Fibroblast of villous mesenchyme (primary cell): ENCODE measurements around the gene CAST. TPM values are rescaled to one million over a fixed set of nuclear protein-coding genes. Genes with fewer than 3 reads are reported as not detected.
A peak's percentile ranks its signal among the peaks of the same experiment; 100 is the strongest.

Experiments
- DNase-seq: peaks from one replicate; pipeline ENCODE4 v3.0.0-alpha.2; 2010; ENCODE audit warnings: low read depth
- H3K4me3 ChIP-seq: 2 replicates; pipeline ENCODE4 v1.5.1; 2011; ENCODE audit warnings: low read depth, mild to moderate bottlenecking, low read length
- total RNA-seq: library from RNA; depleted of rRNA; stranded (reverse); fragments of >200 nt; gene quantifications from 2 replicates; pipeline ENCODE4 v1.2.3, GENCODE V29; 2012
- TF ChIP-seq, protein P1 (sequence below): IDR thresholded peaks from 2 replicates; pipeline ENCODE4 v1.5.1; 2012; ENCODE audit warnings: low read depth, mild to moderate bottlenecking, low read length; ENCODE audit not compliant: insufficient read depth

CAST gene
- total RNA-seq, 1 donor = 200 TPM

DNA sequence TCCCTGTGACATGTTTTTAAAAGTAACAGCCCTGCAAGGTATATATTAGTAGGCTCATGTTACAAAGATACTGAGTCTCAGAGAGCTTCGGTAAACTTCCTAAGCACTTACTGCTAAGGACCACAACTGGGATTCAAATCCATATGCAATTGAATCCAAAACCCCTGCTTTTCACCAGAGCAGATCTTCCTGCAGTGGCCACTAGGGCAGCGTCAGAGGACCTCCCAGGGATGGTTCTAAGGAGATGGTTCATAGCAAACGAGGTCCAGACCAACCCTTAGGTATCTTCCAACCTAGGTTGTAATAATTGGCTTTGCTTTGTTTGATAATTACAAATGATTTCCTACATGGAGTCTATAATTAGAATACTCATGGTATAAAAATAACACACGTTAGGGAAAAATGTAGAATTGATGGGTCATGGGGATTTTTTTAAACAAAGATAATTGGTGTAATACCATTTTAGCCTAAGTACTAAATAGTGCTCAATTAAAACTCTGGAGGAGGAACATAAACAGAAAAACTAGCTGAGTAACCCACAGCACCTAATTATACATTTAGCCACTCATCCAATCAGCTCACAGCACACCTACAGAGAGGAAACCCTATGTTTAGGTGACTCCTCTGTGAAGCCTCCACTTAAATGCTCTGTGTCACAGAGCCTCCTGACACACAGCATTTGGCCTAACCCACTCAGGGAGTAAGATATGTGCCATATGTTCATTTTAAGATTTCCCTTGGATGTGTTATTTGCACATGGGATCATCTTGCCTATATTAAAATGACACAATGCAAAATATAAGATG is 10.0 kb upstream of the CAST start:
- TF ChIP-seq, protein P1, sequence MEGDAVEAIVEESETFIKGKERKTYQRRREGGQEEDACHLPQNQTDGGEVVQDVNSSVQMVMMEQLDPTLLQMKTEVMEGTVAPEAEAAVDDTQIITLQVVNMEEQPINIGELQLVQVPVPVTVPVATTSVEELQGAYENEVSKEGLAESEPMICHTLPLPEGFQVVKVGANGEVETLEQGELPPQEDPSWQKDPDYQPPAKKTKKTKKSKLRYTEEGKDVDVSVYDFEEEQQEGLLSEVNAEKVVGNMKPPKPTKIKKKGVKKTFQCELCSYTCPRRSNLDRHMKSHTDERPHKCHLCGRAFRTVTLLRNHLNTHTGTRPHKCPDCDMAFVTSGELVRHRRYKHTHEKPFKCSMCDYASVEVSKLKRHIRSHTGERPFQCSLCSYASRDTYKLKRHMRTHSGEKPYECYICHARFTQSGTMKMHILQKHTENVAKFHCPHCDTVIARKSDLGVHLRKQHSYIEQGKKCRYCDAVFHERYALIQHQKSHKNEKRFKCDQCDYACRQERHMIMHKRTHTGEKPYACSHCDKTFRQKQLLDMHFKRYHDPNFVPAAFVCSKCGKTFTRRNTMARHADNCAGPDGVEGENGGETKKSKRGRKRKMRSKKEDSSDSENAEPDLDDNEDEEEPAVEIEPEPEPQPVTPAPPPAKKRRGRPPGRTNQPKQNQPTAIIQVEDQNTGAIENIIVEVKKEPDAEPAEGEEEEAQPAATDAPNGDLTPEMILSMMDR = peak; percentile 45
- H3K4me3 ChIP-seq = no peak overlapping the region
- no peak for DNase-seq

DNA sequence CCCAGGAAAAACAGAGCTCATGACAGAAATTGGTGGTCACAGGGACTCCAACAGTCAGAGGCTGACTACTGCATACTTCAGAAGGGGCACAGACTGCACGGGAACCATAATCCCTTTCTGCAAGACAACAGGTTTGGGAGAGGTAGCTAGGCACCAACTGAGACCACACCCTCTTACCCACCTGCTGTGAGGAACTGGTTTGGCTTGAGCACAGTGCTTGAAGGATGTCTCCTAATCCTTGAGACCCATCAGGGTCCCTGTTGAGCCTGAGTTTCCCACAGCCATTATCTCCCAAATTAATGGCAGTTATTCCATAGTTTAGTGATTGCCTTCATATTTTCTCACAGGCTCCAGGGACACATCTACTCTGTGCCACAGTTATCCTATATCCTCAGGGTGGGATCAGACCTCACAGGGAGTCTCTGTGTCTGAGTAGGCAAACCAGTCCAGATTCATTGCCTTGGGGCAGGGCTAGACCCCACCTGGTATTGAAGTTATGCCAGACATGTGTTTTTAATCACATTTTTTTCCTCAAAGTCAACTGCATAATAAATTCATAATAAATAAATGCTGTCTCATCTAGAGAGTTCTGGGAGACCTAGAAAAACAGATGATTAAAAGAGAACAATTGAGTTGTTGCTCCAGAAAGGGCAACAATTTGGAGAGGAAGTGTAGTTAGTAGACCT is 9.3 kb upstream of the CAST start:
- no peak overlapping the region for H3K4me3 ChIP-seq
- DNase-seq = no peak
- TF ChIP-seq, protein P1 = no peak

DNA sequence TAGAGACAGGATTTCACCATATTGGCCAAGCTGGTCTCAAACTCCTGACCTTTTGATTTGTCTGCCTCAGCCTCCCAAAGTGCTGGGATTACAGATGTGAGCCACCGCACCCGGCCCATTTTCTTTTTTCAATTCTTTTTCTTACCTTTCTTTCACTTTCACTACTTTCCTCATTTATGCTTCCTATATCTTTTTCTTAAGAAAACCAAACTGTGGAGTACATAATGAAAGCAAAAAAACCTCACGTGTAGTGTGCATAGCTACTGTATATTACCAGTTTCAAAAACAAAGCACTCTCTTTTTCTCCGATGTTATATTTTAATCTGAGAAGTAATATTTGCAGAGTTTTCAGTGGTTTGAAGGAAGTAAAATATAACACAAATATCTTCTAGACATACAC is 8.0 kb upstream of the CAST start:
- DNase-seq = no peak
- H3K4me3 ChIP-seq = no peak overlapping the region
- TF ChIP-seq, protein P1 = no peak

DNA sequence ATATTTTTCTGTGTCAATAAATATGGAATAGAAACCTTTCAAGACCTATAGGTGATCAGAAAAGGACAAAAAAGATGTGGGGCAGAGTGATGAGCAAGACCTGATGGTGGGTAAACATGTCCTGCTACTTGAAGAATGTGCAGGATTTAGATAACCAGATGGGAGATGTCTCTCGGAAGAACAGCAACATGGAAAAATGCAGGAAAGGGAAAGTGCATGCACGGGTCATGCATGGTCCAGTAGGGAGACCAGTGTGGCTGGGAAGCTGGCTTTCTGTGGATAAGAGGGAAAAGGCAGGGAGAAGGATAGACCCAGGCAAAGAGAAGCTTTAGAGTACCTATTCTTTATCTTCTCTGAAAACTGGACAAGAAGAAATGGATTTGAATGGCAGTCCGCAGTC is 7.1 kb upstream of the CAST start:
- peak; percentile 60 for DNase-seq
- TF ChIP-seq, protein P1 = no peak
- no peak overlapping the region for H3K4me3 ChIP-seq

- no peak for DNase-seq
- TF ChIP-seq, protein P1 = no peak
- H3K4me3 ChIP-seq = no peak overlapping the region
Observed at GRCh38 chr5:96655506-96655905, 6.7 kb upstream of the CAST start.

- TF ChIP-seq, protein P1 = no peak
- peak; percentile 93 for DNase-seq
- no peak overlapping the region for H3K4me3 ChIP-seq
Observed at GRCh38 chr5:96657068-96657467, 5.1 kb upstream of the CAST start.
